Aorta (tissue), 5 donors: ENCODE measurements around the gene DAPL1. TPM values are rescaled to one million over a fixed set of nuclear protein-coding genes. Genes with fewer than 3 reads are reported as not detected.

Experiments
- ATAC-seq: fragments of 200-7000 bp; cut with Tn5 transposase; one replicate; pipeline ENCODE4 v1.9.1; 2022; ENCODE audit warnings: moderate library complexity; ENCODE audit not compliant: low FRiP score
- DNase-seq, 2 donors: peaks; one replicate each; pipeline ENCODE4 v3.0.0-alpha.2; 2020
- H3K27ac ChIP-seq, 2 donors: one replicate each; pipeline ENCODE4 v1.5.1; 2013; ENCODE audit warnings: low read length in 2 of 2, mild to moderate bottlenecking in 2 of 2, moderate library complexity in 2 of 2, control low read depth in 1 of 2, inconsistent platforms in 1 of 2, low read depth in 1 of 2
- H3K27me3 ChIP-seq, 2 donors: one replicate each; pipeline ENCODE4 v1.6.1; 2013; ENCODE audit warnings: control low read depth in 1 of 2, low read length in 1 of 2, mild to moderate bottlenecking in 1 of 2, moderate library complexity in 1 of 2; ENCODE audit not compliant: insufficient read depth in 2 of 2, control insufficient read depth in 1 of 2
- H3K36me3 ChIP-seq, 2 donors: one replicate each; pipeline ENCODE4 v1.6.1; 2013; ENCODE audit warnings: control low read depth in 1 of 2, low read length in 1 of 2, mild to moderate bottlenecking in 1 of 2; ENCODE audit not compliant: insufficient read depth in 2 of 2, control insufficient read depth in 1 of 2
- H3K4me1 ChIP-seq, 2 donors: one replicate each; pipeline ENCODE4 v1.6.1; 2013; ENCODE audit warnings: low read length in 2 of 2, control low read depth in 1 of 2, mild to moderate bottlenecking in 1 of 2, moderate library complexity in 1 of 2; ENCODE audit not compliant: insufficient read depth in 2 of 2, control insufficient read depth in 1 of 2
- H3K4me3 ChIP-seq, 2 donors: one replicate each; pipeline ENCODE4 v1.5.1; 2013; ENCODE audit warnings: low read length in 2 of 2, control low read depth in 1 of 2, mild to moderate bottlenecking in 1 of 2
- H3K9me3 ChIP-seq: one replicate; pipeline ENCODE4 v1.6.1; 2013; ENCODE audit warnings: mild to moderate bottlenecking, low read length; ENCODE audit not compliant: control insufficient read depth
- WGBS, 2 donors: extraction: QIAGEN DNeasy Blood & Tissue Kit; methylation state at CpG; one replicate each; pipeline ENCODE4 v1.1.7; 2013; 5-methylcytosine and 5-hydroxymethylcytosine counted together
- intact Hi-C, 2 donors: fragments of 100-400 bp; cut with DNase I; formaldehyde crosslinking; loops; one replicate each; pipeline versions ENCODE4 v1.14.2 to v1.15.0; 2022
- polyA plus RNA-seq, 2 donors: library from polyadenylated mRNA; stranded (reverse); fragments of 200-250 nt; gene quantifications; one replicate each; pipeline ENCODE4 v1.2.3, GENCODE V29; 2013
- total RNA-seq, 2 donors: library from RNA; stranded (reverse); fragmentation: NEBNext Ultra II Directional; extraction: Animal tissue kit (Norgen Biotek cat#: 25700); gene quantifications; one replicate each; pipeline ENCODE4 v1.2.1, GENCODE V29; 2021
- donor health status: healthy with polysubstance abuse.
- donor health status: Bipolar disorder and iron deficiency.
- donor health status: DM: no; HTN: no; CAD: no.
- donor health status: DM: no; HTN: no; CAD: no.
- donor health status: DM: yes; HTN: yes; CAD: no.

The DAPL1 gene
- total and polyA plus RNA-seq, 4 donors = 1.1 to 14.5 TPM; not detected in 2

GRCh38 chr2:158782136-158782535 is 13.0 kb upstream of the DAPL1 start:
- peaks cover 6 to 23% of the 10 kb centered on the region in 2 donors for H3K4me1 ChIP-seq
- no peak overlapping the region for H3K27ac ChIP-seq
- no peak for ATAC-seq
- 71 to 79% methylated on average over 11 of the region's 11 CpGs for WGBS, 2 donors
- intact Hi-C loops = no loop called here
- H3K27me3 ChIP-seq = no peaks in the 10 kb centered on the region
- no peaks in the 10 kb centered on the region for H3K9me3 ChIP-seq
- H3K4me3 ChIP-seq = no peak overlapping the region
- H3K36me3 ChIP-seq = no peaks in the 10 kb centered on the region
- DNase-seq = no peak

- DNase-seq (no peak), ATAC-seq (no peak)
- 89 to 97% methylated on average over 5 of the region's 5 CpGs for WGBS, 2 donors
- no peak overlapping the region for H3K4me3 ChIP-seq
- H3K27ac ChIP-seq = no peak overlapping the region
- H3K4me1 ChIP-seq = peaks cover 3 to 21% of the 10 kb centered on the region in 2 donors
- H3K9me3 ChIP-seq = no peaks in the 10 kb centered on the region
- no peaks in the 10 kb centered on the region for H3K27me3 ChIP-seq
- H3K36me3 ChIP-seq = no peaks in the 10 kb centered on the region
- intact Hi-C loops = no loop called here
Observed at GRCh38 chr2:158782616-158783015, 12.5 kb upstream of the DAPL1 start.

- Histone ChIP-seq H3K9me3 (no peaks in the 10 kb centered on the region), H3K27ac (no peak overlapping the region), H3K4me3 (no peak overlapping the region), H3K36me3 (no peaks in the 10 kb centered on the region), H3K27me3 (no peaks in the 10 kb centered on the region), H3K4me1 (peaks cover 3 to 17% of the 10 kb centered on the region in 2 donors)
- ATAC-seq (no peak), DNase-seq (no peak)
- WGBS, 2 donors = 68 to 84% methylated on average over 2 of the region's 2 CpGs
- intact Hi-C loops = no loop called here
Observed at GRCh38 chr2:158783923-158784322, 11.2 kb upstream of the DAPL1 start.

GRCh38 chr2:158786897-158787296 is 8.2 kb upstream of the DAPL1 start:
- DNase-seq (no peak), ATAC-seq (no peak)
- Histone ChIP-seq H3K27me3 (no peaks in the 10 kb centered on the region), H3K36me3 (no peaks in the 10 kb centered on the region), H3K27ac (no peak overlapping the region), H3K4me1 (peaks cover 2 to 4% of the 10 kb centered on the region in 2 donors), H3K4me3 (no peak overlapping the region), H3K9me3 (no peaks in the 10 kb centered on the region)
- WGBS, 2 donors = 80 to 83% methylated on average over 8 of the region's 8 CpGs
- intact Hi-C loops = no loop called here

GRCh38 chr2:158788951-158789350 is 6.2 kb upstream of the DAPL1 start:
- H3K36me3 ChIP-seq = no peaks in the 10 kb centered on the region
- H3K27me3 ChIP-seq = no peaks in the 10 kb centered on the region
- H3K27ac ChIP-seq = no peak overlapping the region
- H3K9me3 ChIP-seq = no peaks in the 10 kb centered on the region
- intact Hi-C loops = no loop called here
- WGBS, 2 donors = 72 to 80% methylated on average over 2 of the region's 2 CpGs
- no peak overlapping the region for H3K4me3 ChIP-seq
- H3K4me1 ChIP-seq = peaks cover 1 to 4% of the 10 kb centered on the region in 2 donors
- ATAC-seq = no peak
- DNase-seq = no peak

GRCh38 chr2:158796652-158797051 is 1.5 kb downstream of the DAPL1 start:
- H3K4me1 ChIP-seq = no peaks in the 10 kb centered on the region
- no peak overlapping the region for H3K4me3 ChIP-seq
- H3K27ac ChIP-seq = no peak overlapping the region
- no peaks in the 10 kb centered on the region for H3K9me3 ChIP-seq
- no peak for DNase-seq
- WGBS, 2 donors = 87 to 94% methylated on average over 2 of the region's 2 CpGs
- H3K27me3 ChIP-seq = no peaks in the 10 kb centered on the region
- ATAC-seq = no peak
- no peaks in the 10 kb centered on the region for H3K36me3 ChIP-seq
- intact Hi-C loops = no loop called here

- no peaks in the 10 kb centered on the region for H3K4me1 ChIP-seq
- 90% methylated on average over 6 of the region's 6 CpGs for WGBS, 2 donors
- no peak for ATAC-seq
- H3K36me3 ChIP-seq = no peaks in the 10 kb centered on the region
- intact Hi-C loops = no loop called here
- H3K27me3 ChIP-seq = no peaks in the 10 kb centered on the region
- DNase-seq = no peak
- no peak overlapping the region for H3K27ac ChIP-seq
- no peak overlapping the region for H3K4me3 ChIP-seq
- H3K9me3 ChIP-seq = no peaks in the 10 kb centered on the region
Observed at GRCh38 chr2:158797963-158798700, 3.0 kb downstream of the DAPL1 start.

- Histone ChIP-seq H3K27me3 (no peaks in the 10 kb centered on the region), H3K36me3 (no peaks in the 10 kb centered on the region), H3K4me1 (no peaks in the 10 kb centered on the region), H3K4me3 (no peak overlapping the region), H3K9me3 (no peaks in the 10 kb centered on the region), H3K27ac (no peak overlapping the region)
- intact Hi-C loops = no loop called here
- DNase-seq = no peak
- ATAC-seq = no peak
- 95 to 96% methylated on average over 2 of the region's 2 CpGs for WGBS, 2 donors
Observed at GRCh38 chr2:158799181-158799580, 4.1 kb downstream of the DAPL1 start.

- intact Hi-C loops = no loop called here
- H3K36me3 ChIP-seq = no peaks in the 10 kb centered on the region
- WGBS, 2 donors = 83 to 90% methylated on average over 2 of the region's 2 CpGs
- no peaks in the 10 kb centered on the region for H3K4me1 ChIP-seq
- DNase-seq (no peak), ATAC-seq (no peak)
- H3K27me3 ChIP-seq = no peaks in the 10 kb centered on the region
- H3K27ac ChIP-seq = no peak overlapping the region
- H3K9me3 ChIP-seq = no peaks in the 10 kb centered on the region
- H3K4me3 ChIP-seq = no peak overlapping the region
Observed at GRCh38 chr2:158803506-158803905, 8.4 kb downstream of the DAPL1 start.
